SJCRH30 (cell line): Measurements from ENCODE around the gene ANKRD16. TPM values are rescaled to one million over a fixed set of nuclear protein-coding genes. Genes with fewer than 3 reads are reported as not detected.
"Not testable (repeated sequence)": the region's sequence is repeated elsewhere in the genome, so short reads cannot be mapped to it uniquely, and the experiment has no call there.

Experiments
- DNase-seq, 2 experiments: peaks; one replicate each; pipeline ENCODE4 v3.0.0-alpha.2; 2015 to 2020
- H3K27ac ChIP-seq: fragments of 250-450 bp; sonication (Bioruptor Pico); 2 replicates; pipeline ENCODE4 v1.5.1; 2020; ENCODE audit warnings: mild to moderate bottlenecking, moderate library complexity
- H3K27me3 ChIP-seq: fragments of 250-450 bp; sonication (Bioruptor Pico); 2 replicates; pipeline ENCODE4 v1.5.1; 2020; ENCODE audit warnings: mild to moderate bottlenecking, moderate library complexity
- H3K36me3 ChIP-seq: fragments of 250-450 bp; sonication (Bioruptor Pico); 2 replicates; pipeline ENCODE4 v1.5.1; 2020; ENCODE audit warnings: mild to moderate bottlenecking, moderate library complexity
- H3K4me1 ChIP-seq: fragments of 250-450 bp; sonication (Bioruptor Pico); 2 replicates; pipeline ENCODE4 v1.5.1; 2020; ENCODE audit warnings: mild to moderate bottlenecking, moderate library complexity
- H3K4me3 ChIP-seq: fragments of 250-450 bp; sonication (Bioruptor Pico); 2 replicates; pipeline ENCODE4 v1.5.1; 2020; ENCODE audit warnings: mild to moderate bottlenecking, moderate library complexity
- H3K9me3 ChIP-seq: fragments of 250-450 bp; sonication (Bioruptor Pico); replicated peaks from 2 replicates; pipeline ENCODE4 v1.5.1; 2020; ENCODE audit warnings: mild to moderate bottlenecking, moderate library complexity
- total RNA-seq: library from RNA; depleted of rRNA; stranded (reverse); fragments of >200 nt; shearing (Covaris generic); gene quantifications from 2 replicates; pipeline ENCODE4 v1.2.3, GENCODE V29; 2014

The ANKRD16 gene
- total RNA-seq, 1 experiment from 2014 or later = 5.6 TPM

DNA sequence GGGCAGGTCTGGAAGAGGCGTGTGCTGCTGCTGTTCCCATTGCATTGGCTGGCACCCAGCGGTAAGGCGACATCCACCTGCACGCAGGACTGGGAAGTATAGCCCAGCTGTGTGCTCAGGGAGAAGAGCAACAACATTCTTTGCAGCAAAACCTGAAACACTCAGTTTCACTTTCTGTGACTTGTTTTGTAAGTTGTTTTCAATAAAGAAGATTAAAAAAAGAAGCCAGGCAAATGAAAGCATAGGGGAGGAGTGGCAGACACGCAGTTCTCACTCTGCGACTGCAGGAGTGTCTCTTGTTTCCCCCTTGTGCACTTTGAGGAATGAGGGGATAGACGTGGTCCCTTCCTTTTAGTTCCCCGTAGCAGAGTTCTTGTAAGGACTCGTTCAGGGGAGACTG, 6.1 kb upstream of the ANKRD16 start:
- Histone ChIP-seq H3K36me3 (peaks cover 10% of the 10 kb centered on the region), H3K9me3 (no peaks in the 10 kb centered on the region), H3K27me3 (no peaks in the 10 kb centered on the region), H3K4me3 (no peak overlapping the region), H3K4me1 (no peaks in the 10 kb centered on the region), H3K27ac (no peak overlapping the region)
- no peak for DNase-seq

- H3K27me3 ChIP-seq = no peaks in the 10 kb centered on the region
- H3K36me3 ChIP-seq = peaks cover 10% of the 10 kb centered on the region
- no peaks in the 10 kb centered on the region for H3K9me3 ChIP-seq
- no peak overlapping the region for H3K4me3 ChIP-seq
- DNase-seq = no peak
- no peak overlapping the region for H3K27ac ChIP-seq
- H3K4me1 ChIP-seq = no peaks in the 10 kb centered on the region
Observed at GRCh38 chr10:5895365-5895764, 5.7 kb upstream of the ANKRD16 start.

DNA sequence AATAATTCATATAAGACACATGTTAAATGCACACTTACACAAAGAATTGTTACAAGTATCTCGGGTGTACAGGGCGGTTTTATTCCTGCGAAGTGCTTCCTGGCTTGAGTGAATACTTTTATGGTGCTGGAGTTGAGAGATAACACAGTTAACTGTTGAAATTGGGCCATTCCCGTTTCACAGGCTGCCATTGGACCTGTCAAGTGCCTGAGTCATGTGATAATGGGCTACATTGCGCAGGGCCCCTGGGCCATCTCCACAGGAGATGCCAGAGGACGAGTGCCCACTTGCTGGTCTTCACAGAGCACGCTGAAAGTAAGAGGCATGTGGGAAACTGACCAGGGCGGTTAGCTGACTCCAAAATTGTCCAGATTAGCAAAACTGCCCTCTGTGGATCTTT, 5.2 kb upstream of the ANKRD16 start:
- H3K9me3 ChIP-seq = no peaks in the 10 kb centered on the region
- H3K36me3 ChIP-seq = peaks cover 10% of the 10 kb centered on the region
- H3K4me1 ChIP-seq = no peaks in the 10 kb centered on the region
- H3K27ac ChIP-seq = no peak overlapping the region
- no peaks in the 10 kb centered on the region for H3K27me3 ChIP-seq
- H3K4me3 ChIP-seq = no peak overlapping the region
- no peak for DNase-seq

GRCh38 chr10:5894403-5894802, 4.7 kb upstream of the ANKRD16 start:
- Histone ChIP-seq H3K9me3 (no peaks in the 10 kb centered on the region), H3K27me3 (no peaks in the 10 kb centered on the region), H3K27ac (no peak overlapping the region), H3K36me3 (peaks cover 10% of the 10 kb centered on the region), H3K4me1 (no peaks in the 10 kb centered on the region), H3K4me3 (no peak overlapping the region)
- DNase-seq = no peak

- H3K36me3 ChIP-seq = peaks cover 10% of the 10 kb centered on the region
- no peaks in the 10 kb centered on the region for H3K9me3 ChIP-seq
- no peak for DNase-seq
- H3K4me3 ChIP-seq = no peak overlapping the region
- H3K27ac ChIP-seq = no peak overlapping the region
- no peaks in the 10 kb centered on the region for H3K27me3 ChIP-seq
- no peaks in the 10 kb centered on the region for H3K4me1 ChIP-seq
Observed at GRCh38 chr10:5893321-5893720, 3.6 kb upstream of the ANKRD16 start.

GRCh38 chr10:5892007-5892406, 2.3 kb upstream of the ANKRD16 start:
- H3K4me3 ChIP-seq = no peak overlapping the region
- no peak for DNase-seq
- H3K4me1 ChIP-seq = no peaks in the 10 kb centered on the region
- no peaks in the 10 kb centered on the region for H3K27me3 ChIP-seq
- H3K27ac ChIP-seq = no peak overlapping the region
- peaks cover 8% of the 10 kb centered on the region for H3K36me3 ChIP-seq
- H3K9me3 ChIP-seq = no peaks in the 10 kb centered on the region

GRCh38 chr10:5891009-5891408, 1.3 kb upstream of the ANKRD16 start:
- no peaks in the 10 kb centered on the region for H3K4me1 ChIP-seq
- peaks cover 10% of the 10 kb centered on the region for H3K36me3 ChIP-seq
- no peak for DNase-seq
- peak overlapping the region; percentile 84 for H3K4me3 ChIP-seq
- no peaks in the 10 kb centered on the region for H3K9me3 ChIP-seq
- no peaks in the 10 kb centered on the region for H3K27me3 ChIP-seq
- H3K27ac ChIP-seq = no peak overlapping the region

GRCh38 chr10:5890452-5890915, 791 bp upstream of the ANKRD16 start:
- Histone ChIP-seq H3K27ac (peak overlapping the region; percentile 33; the same call in 1 of the 2 replicates), H3K4me3 (peak overlapping the region; percentile 84)
- DNase-seq = peak; percentile 13 to 19

GRCh38 chr10:5888843-5889623, 660 bp downstream of the ANKRD16 start:
- no peaks in the 10 kb centered on the region for H3K27me3 ChIP-seq
- H3K27ac ChIP-seq = peak overlapping the region; percentile 63
- peaks cover 4% of the 10 kb centered on the region for H3K36me3 ChIP-seq
- peak; percentile 27 to 40 for DNase-seq
- no peaks in the 10 kb centered on the region for H3K4me1 ChIP-seq
- H3K9me3 ChIP-seq = no peaks in the 10 kb centered on the region
- peak overlapping the region; percentile 84 for H3K4me3 ChIP-seq

More at GRCh38 chr10:5890452-5890915, 791 bp upstream of the ANKRD16 start:
- peaks cover 10% of the 10 kb centered on the region for H3K36me3 ChIP-seq
- no peaks in the 10 kb centered on the region for H3K9me3 ChIP-seq
- H3K4me1 ChIP-seq = no peaks in the 10 kb centered on the region
- H3K27me3 ChIP-seq = no peaks in the 10 kb centered on the region

DNA sequence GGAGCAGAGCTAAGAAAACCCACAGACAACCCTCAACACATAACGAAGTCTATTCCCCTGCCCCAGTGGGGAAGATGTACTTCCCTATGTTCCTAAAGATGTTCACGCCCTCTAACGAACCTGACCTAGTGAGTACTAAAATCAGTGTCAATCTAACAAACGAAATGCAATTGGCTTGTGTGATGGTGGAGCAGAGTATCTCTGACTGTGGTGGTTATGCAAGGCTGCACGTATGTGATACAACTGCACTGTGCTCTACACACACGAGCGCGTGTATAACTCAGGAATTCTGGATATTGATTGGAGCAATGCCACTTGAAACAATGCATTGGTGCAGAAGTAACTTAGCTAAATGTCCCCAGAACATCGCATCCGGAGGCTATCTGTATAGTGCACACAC, 1.3 kb downstream of the ANKRD16 start:
- Histone ChIP-seq H3K4me3 (peak overlapping the region; percentile 84), H3K27ac (no peak overlapping the region), H3K36me3 (peaks cover 2% of the 10 kb centered on the region), H3K9me3 (no peaks in the 10 kb centered on the region), H3K4me1 (no peaks in the 10 kb centered on the region), H3K27me3 (no peaks in the 10 kb centered on the region)
- DNase-seq = no peak

GRCh38 chr10:5887641-5888040, 2.1 kb downstream of the ANKRD16 start:
- no peak for DNase-seq
- Histone ChIP-seq H3K27ac (no peak overlapping the region), H3K27me3 (no peaks in the 10 kb centered on the region), H3K4me3 (no peak overlapping the region), H3K4me1 (no peaks in the 10 kb centered on the region), H3K36me3 (peaks cover 4% of the 10 kb centered on the region; the same call in 1 of the 2 replicates), H3K9me3 (no peaks in the 10 kb centered on the region)

DNA sequence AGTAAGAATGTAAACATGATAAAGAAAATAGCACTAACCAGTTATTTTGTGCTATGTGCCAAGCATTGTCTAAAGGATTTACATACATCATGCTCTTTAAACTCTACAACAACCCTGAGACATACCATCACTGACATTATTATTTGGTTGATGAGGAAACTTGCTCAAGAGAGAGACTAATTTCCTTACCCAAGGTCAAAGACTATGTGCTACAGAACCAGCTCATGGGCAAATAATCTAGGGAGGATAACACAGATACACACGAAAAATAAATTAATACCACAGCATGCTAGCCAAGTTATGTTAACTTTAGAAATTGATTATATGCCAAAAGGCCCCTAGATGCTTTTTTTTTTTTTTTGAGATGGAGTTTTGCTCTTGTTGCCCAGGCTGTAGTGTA, 2.7 kb downstream of the ANKRD16 start:
- Histone ChIP-seq H3K27me3 (no peaks in the 10 kb centered on the region), H3K4me1 (no peaks in the 10 kb centered on the region), H3K36me3 (peaks cover 4% of the 10 kb centered on the region; the same call in 1 of the 2 replicates), H3K9me3 (no peaks in the 10 kb centered on the region), H3K27ac (no peak overlapping the region), H3K4me3 (no peak overlapping the region)
- no peak for DNase-seq

- Histone ChIP-seq H3K27me3 (no peaks in the 10 kb centered on the region), H3K9me3 (no peaks in the 10 kb centered on the region), H3K4me3 (no peak overlapping the region), H3K27ac (no peak overlapping the region), H3K36me3 (peaks cover 4% of the 10 kb centered on the region; the same call in 1 of the 2 replicates), H3K4me1 (no peaks in the 10 kb centered on the region)
- DNase-seq = no peak
Observed at GRCh38 chr10:5885619-5886018, 4.1 kb downstream of the ANKRD16 start.

- Histone ChIP-seq H3K36me3 (peaks cover 4% of the 10 kb centered on the region; the same call in 1 of the 2 replicates), H3K4me3 (no peak overlapping the region), H3K27ac (no peak overlapping the region), H3K9me3 (no peaks in the 10 kb centered on the region), H3K27me3 (no peaks in the 10 kb centered on the region), H3K4me1 (no peaks in the 10 kb centered on the region)
- no peak for DNase-seq
Observed at GRCh38 chr10:5882961-5883360, 6.7 kb downstream of the ANKRD16 start.

GRCh38 chr10:5877041-5877440, 12.7 kb downstream of the ANKRD16 start:
- H3K27ac ChIP-seq = not testable (repeated sequence)

More at GRCh38 chr10:5877041-5877440, 12.7 kb downstream of the ANKRD16 start:
- H3K9me3 ChIP-seq, H3K4me3 ChIP-seq, DNase-seq, H3K4me1 ChIP-seq, H3K27me3 ChIP-seq, H3K36me3 ChIP-seq: not testable (repeated sequence)
